COLO829 (cell line): Measurements from ENCODE around the gene CDH12.
"Not testable (repeated sequence)": the region's sequence is repeated elsewhere in the genome, so short reads cannot be mapped to it uniquely, and the experiment has no call there.

ENCODE experiments used
- DNase-seq: peaks from one replicate; pipeline ENCODE4 v3.0.0; 2012; ENCODE audit warnings: low spot score

CDH12 gene

GRCh38 chr5:22001097-22001496 lies 852.0 kb downstream of the CDH12 start:
- not testable (repeated sequence) for DNase-seq

- not testable (repeated sequence) for DNase-seq
Observed at GRCh38 chr5:21985799-21986198, 867.3 kb downstream of the CDH12 start.

- not testable (repeated sequence) for DNase-seq
Observed at GRCh38 chr5:21951571-21951970, 901.6 kb downstream of the CDH12 start.

- DNase-seq: no peak
Observed at GRCh38 chr5:21931116-21931515, 922.0 kb downstream of the CDH12 start.

- DNase-seq: peak; percentile 18
Observed at GRCh38 chr5:21919414-21920022, 933.6 kb downstream of the CDH12 start.

GRCh38 chr5:21918451-21918850 lies 934.7 kb downstream of the CDH12 start:
- no peak for DNase-seq

GRCh38 chr5:21910731-21911130 lies 942.4 kb downstream of the CDH12 start:
- DNase-seq: no peak

GRCh38 chr5:21895766-21896350 lies 957.3 kb downstream of the CDH12 start:
- DNase-seq: no peak

- DNase-seq: no peak
Observed at GRCh38 chr5:21893161-21893560, 960.0 kb downstream of the CDH12 start.

GRCh38 chr5:21889581-21889980 lies 963.6 kb downstream of the CDH12 start:
- DNase-seq: no peak

- DNase-seq: no peak
Observed at GRCh38 chr5:21882074-21882745, 970.9 kb downstream of the CDH12 start.

GRCh38 chr5:21880164-21880563 lies 973.0 kb downstream of the CDH12 start:
- no peak for DNase-seq

- no peak for DNase-seq
Observed at GRCh38 chr5:21862986-21863385, 990.2 kb downstream of the CDH12 start.

- no peak for DNase-seq
Observed at GRCh38 chr5:21858441-21858840, 994.7 kb downstream of the CDH12 start.

GRCh38 chr5:21856987-21857386 lies 996.2 kb downstream of the CDH12 start:
- DNase-seq: no peak

- no peak for DNase-seq
Observed at GRCh38 chr5:21847300-21847699, 1005.8 kb downstream of the CDH12 start.

GRCh38 chr5:21844960-21845359 lies 1008.2 kb downstream of the CDH12 start:
- DNase-seq: no peak

- no peak for DNase-seq
Observed at GRCh38 chr5:21834863-21835262, 1018.3 kb downstream of the CDH12 start.

GRCh38 chr5:21831145-21831787 lies 1021.9 kb downstream of the CDH12 start:
- no peak for DNase-seq

- no peak for DNase-seq
Observed at GRCh38 chr5:21826884-21827283, 1026.3 kb downstream of the CDH12 start.

GRCh38 chr5:21823588-21823987 lies 1029.6 kb downstream of the CDH12 start:
- DNase-seq: no peak

GRCh38 chr5:21823076-21823574 lies 1030.0 kb downstream of the CDH12 start:
- no peak for DNase-seq

- DNase-seq: no peak
Observed at GRCh38 chr5:21820527-21820926, 1032.6 kb downstream of the CDH12 start.
